Keratinocyte (primary cell): Measurements from ENCODE around the gene PRKN. TPM values are rescaled to one million over a fixed set of nuclear protein-coding genes. Genes with fewer than 3 reads are reported as not detected.

ENCODE experiments used
- DNase-seq: peaks from one replicate; pipeline ENCODE4 v3.0.0-alpha.2; 2011; ENCODE audit warnings: low read depth, missing footprints, low spot score
- FAIRE-seq: peaks from 2 replicates; lab custom pipeline; 2011; peaks lifted over from hg19 to GRCh38; lab: Jason Lieb, UNC
- H2AFZ ChIP-seq: 2 replicates; pipeline ENCODE4 v1.6.0; 2012; ENCODE audit warnings: low read length, control low read depth, inconsistent platforms; ENCODE audit not compliant: control insufficient read depth
- H3K27ac ChIP-seq: 2 replicates; pipeline ENCODE4 v1.5.1; 2011; ENCODE audit warnings: low read length; ENCODE audit not compliant: control insufficient read depth, insufficient read depth
- H3K27me3 ChIP-seq: 3 replicates; pipeline ENCODE4 v1.6.0; 2011; ENCODE audit warnings: low read length; ENCODE audit not compliant: control insufficient read depth, insufficient read depth; ENCODE audit errors: extremely low read depth
- H3K36me3 ChIP-seq, 2 experiments: 2 replicates in 1 of 2; 3 replicates in 1 of 2; pipeline ENCODE4 v1.5.1; 2011; ENCODE audit warnings: low read length in 2 of 2, mild to moderate bottlenecking in 1 of 2; ENCODE audit not compliant: control insufficient read depth in 2 of 2, insufficient read depth in 2 of 2; ENCODE audit errors: extremely low read depth in 1 of 2
- H3K4me1 ChIP-seq: 3 replicates; pipeline ENCODE4 v1.5.1; 2011; ENCODE audit warnings: low read length; ENCODE audit not compliant: control insufficient read depth, insufficient read depth; ENCODE audit errors: extremely low read depth
- H3K4me2 ChIP-seq: 3 replicates; pipeline ENCODE4 v1.6.0; 2011; ENCODE audit warnings: low read depth, low read length; ENCODE audit not compliant: control insufficient read depth, insufficient read depth; ENCODE audit errors: extremely low read depth
- H3K4me3 ChIP-seq, 3 experiments: fragments of 200-600 bp in 1 of 3; sonication (generic) in 1 of 3; 2 replicates in 2 of 3; 3 replicates in 1 of 3; pipeline ENCODE4 v1.5.1; 2011 to 2016; ENCODE audit warnings: low read length in 3 of 3, mild to moderate bottlenecking in 3 of 3, control low read depth in 2 of 3, inconsistent platforms in 1 of 3, low read depth in 1 of 3, mixed read lengths in 1 of 3, mixed run types in 1 of 3, moderate library complexity in 1 of 3; ENCODE audit not compliant: control insufficient read depth in 2 of 3, insufficient read depth in 2 of 3; ENCODE audit errors: extremely low read depth in 1 of 3
- H3K79me2 ChIP-seq: 2 replicates; pipeline ENCODE4 v1.6.0; 2012; ENCODE audit warnings: low read length; ENCODE audit not compliant: control insufficient read depth, insufficient read depth
- H3K9ac ChIP-seq: 3 replicates; pipeline ENCODE4 v1.6.0; 2011; ENCODE audit warnings: low read length; ENCODE audit not compliant: control insufficient read depth, insufficient read depth; ENCODE audit errors: extremely low read depth
- H3K9me1 ChIP-seq: 3 replicates; pipeline ENCODE4 v1.6.0; 2011; ENCODE audit warnings: low read length; ENCODE audit not compliant: control insufficient read depth, insufficient read depth; ENCODE audit errors: extremely low read depth
- H3K9me3 ChIP-seq: 2 replicates; pipeline ENCODE4 v1.5.1; 2012; ENCODE audit warnings: low read depth, low read length; ENCODE audit not compliant: control insufficient read depth
- H4K20me1 ChIP-seq: 3 replicates; pipeline ENCODE4 v1.6.0; 2011; ENCODE audit warnings: low read length; ENCODE audit not compliant: control insufficient read depth, insufficient read depth; ENCODE audit errors: extremely low read depth
- EZH2 ChIP-seq: IDR thresholded peaks from one replicate; pipeline ENCODE4 v1.6.1; 2012; ENCODE audit warnings: inconsistent platforms, mild to moderate bottlenecking, low read length, moderate library complexity
- dilution Hi-C: fragments of 300-500 bp; cut with MboI; formaldehyde crosslinking; loops from one replicate; pipeline ENCODE4 v1.7.0; 2020; ENCODE audit warnings: low sequenced_read_pairs; ENCODE audit not compliant: extremely low pct_ligation_motif_present
- polyA plus RNA-seq, 5 experiments: library from polyadenylated mRNA; depleted of rRNA in 3 of 5; stranded (reverse) in 3 of 5; stranded (forward) in 1 of 5; unstranded in 1 of 5; fragments of >200 nt; gene quantifications; 1 replicate in 1 of 5; 2 replicates in 3 of 5; 3 replicates in 1 of 5; pipeline versions ENCODE4 v1.2.1 to v1.2.3, GENCODE V29; 2011 to 2012; ENCODE audit warnings: missing spikeins in 2 of 5, low read depth in 1 of 5, low replicate concordance in 1 of 5
- TF ChIP-seq, protein P1 (sequence below), 3 experiments: IDR thresholded peaks in 1 of 3; conservative IDR thresholded peaks in 1 of 3; optimal IDR thresholded peaks in 1 of 3; 2 replicates in 2 of 3; 3 replicates in 1 of 3; pipeline versions ENCODE3 to v1.5.1; 2011; ENCODE audit warnings: low read length in 3 of 3, mild to moderate bottlenecking in 3 of 3, moderate library complexity in 2 of 3, control low read depth in 1 of 3, inconsistent platforms in 1 of 3; ENCODE audit not compliant: insufficient read depth in 2 of 3; ENCODE audit errors: extremely low read depth in 1 of 3

The PRKN gene
- polyA plus RNA-seq, 1 donor (not counting 4 experiments of a cell fraction or from before 2014, with no cell fraction given), result 0.67 TPM

DNA sequence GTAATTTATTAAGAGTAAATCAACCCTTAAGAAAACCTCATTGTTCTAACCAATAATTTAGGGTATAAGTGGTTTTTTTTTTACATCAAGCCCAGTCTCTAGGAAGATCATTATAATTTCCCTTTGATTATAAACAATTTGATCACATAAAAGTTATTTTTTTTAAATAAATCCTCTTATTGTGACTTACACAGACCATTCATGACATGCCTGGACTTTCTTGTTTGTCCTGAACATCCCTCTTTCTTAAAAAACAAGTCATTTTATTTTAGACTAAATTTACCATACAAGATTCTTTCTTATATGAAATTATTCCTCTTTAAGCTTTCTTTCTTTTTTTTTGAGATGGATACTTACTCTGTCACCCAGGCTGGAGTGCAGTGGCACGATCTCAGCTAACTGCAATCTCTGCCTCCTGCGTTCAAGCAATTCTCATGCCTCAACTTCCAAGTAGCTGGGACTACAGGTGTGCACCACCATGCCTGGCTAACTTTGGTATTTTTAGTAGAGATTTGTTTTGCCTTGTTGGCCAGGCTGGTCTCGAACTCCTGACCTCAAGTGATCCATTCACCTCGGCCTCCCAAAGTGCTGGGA, 1400.1 kb downstream of the PRKN start:
- no peaks in the 10 kb centered on the region for H3K36me3 ChIP-seq
- H3K9me1 ChIP-seq, result no peaks in the 10 kb centered on the region
- H3K27me3 ChIP-seq, result no peaks in the 10 kb centered on the region
- H3K4me2 ChIP-seq, result no peak overlapping the region
- no peaks in the 10 kb centered on the region for H3K4me1 ChIP-seq
- dilution Hi-C loops, result no loop called here
- H3K9me3 ChIP-seq, result no peaks in the 10 kb centered on the region
- no peak for DNase-seq
- H3K27ac ChIP-seq, result no peak overlapping the region
- H3K79me2 ChIP-seq, result no peaks in the 10 kb centered on the region
- no peak for FAIRE-seq
- H2AFZ ChIP-seq, result no peak overlapping the region
- no peaks in the 10 kb centered on the region for H4K20me1 ChIP-seq
- no peak overlapping the region for H3K4me3 ChIP-seq
- H3K9ac ChIP-seq, result no peak overlapping the region
- TF ChIP-seq, protein P1, sequence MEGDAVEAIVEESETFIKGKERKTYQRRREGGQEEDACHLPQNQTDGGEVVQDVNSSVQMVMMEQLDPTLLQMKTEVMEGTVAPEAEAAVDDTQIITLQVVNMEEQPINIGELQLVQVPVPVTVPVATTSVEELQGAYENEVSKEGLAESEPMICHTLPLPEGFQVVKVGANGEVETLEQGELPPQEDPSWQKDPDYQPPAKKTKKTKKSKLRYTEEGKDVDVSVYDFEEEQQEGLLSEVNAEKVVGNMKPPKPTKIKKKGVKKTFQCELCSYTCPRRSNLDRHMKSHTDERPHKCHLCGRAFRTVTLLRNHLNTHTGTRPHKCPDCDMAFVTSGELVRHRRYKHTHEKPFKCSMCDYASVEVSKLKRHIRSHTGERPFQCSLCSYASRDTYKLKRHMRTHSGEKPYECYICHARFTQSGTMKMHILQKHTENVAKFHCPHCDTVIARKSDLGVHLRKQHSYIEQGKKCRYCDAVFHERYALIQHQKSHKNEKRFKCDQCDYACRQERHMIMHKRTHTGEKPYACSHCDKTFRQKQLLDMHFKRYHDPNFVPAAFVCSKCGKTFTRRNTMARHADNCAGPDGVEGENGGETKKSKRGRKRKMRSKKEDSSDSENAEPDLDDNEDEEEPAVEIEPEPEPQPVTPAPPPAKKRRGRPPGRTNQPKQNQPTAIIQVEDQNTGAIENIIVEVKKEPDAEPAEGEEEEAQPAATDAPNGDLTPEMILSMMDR (optimal IDR thresholded peaks at IDR 0.05 in 1 of 3, IDR thresholded peaks at IDR 0.05 in 1 of 3, conservative IDR thresholded peaks at IDR 0.05 in 1 of 3; ENCODE audit: extremely low read depth in 1 of 3, insufficient read depth in 2 of 3, low read length in 3 of 3), result no peak
- TF ChIP-seq EZH2, result no peak

DNA sequence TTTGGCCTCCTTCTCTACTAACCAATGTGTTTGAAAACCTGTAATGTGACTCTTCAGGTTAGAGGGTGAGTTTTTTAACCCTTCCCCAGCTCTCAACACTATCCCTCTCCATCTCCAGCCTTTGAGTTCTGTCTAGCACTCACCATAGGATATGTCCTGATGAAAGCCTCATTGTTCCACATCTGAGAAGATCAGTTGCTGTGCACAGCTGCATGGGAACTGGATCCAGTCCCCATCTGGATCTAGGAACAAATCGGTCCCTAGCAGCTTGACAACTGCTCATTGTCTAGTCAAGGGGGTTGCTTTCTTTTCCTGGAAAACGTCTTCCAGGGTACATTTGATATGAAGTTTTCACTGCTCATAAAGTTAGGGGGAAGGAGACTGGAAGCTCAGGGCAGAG, 1408.3 kb downstream of the PRKN start:
- FAIRE-seq, result no peak
- H2AFZ ChIP-seq, result no peak overlapping the region
- dilution Hi-C loops, result no loop called here

More for the DNA sequence above, 1408.3 kb downstream of the PRKN start:
- H3K4me2 ChIP-seq, result no peak overlapping the region
- H3K9me3 ChIP-seq, result peaks cover 6% of the 10 kb centered on the region
- no peak overlapping the region for H3K9ac ChIP-seq
- no peaks in the 10 kb centered on the region for H3K36me3 ChIP-seq
- no peaks in the 10 kb centered on the region for H3K9me1 ChIP-seq
- H4K20me1 ChIP-seq, result no peaks in the 10 kb centered on the region
- H3K27ac ChIP-seq, result no peak overlapping the region
- H3K4me3 ChIP-seq, result no peak overlapping the region
- no peak for TF ChIP-seq EZH2
- TF ChIP-seq, protein P1 (optimal IDR thresholded peaks at IDR 0.05 in 1 of 3, IDR thresholded peaks at IDR 0.05 in 1 of 3, conservative IDR thresholded peaks at IDR 0.05 in 1 of 3; ENCODE audit: extremely low read depth in 1 of 3, insufficient read depth in 2 of 3, low read length in 3 of 3), result no peak
- H3K4me1 ChIP-seq, result no peaks in the 10 kb centered on the region
- no peak for DNase-seq
- no peaks in the 10 kb centered on the region for H3K27me3 ChIP-seq
- H3K79me2 ChIP-seq, result no peaks in the 10 kb centered on the region
